HCT116 (cell line): Measurements from ENCODE around the gene WDSUB1.

Experiments
- CTCF ChIP-seq, 3 experiments: fragments of 200-600 bp in 1 of 3; sonication (generic) in 1 of 3; IDR thresholded peaks in 2 of 3; conservative IDR thresholded peaks in 1 of 3; 2 replicates each; pipeline ENCODE4 v1.5.1; 2012 to 2017; ENCODE audit warnings: low read depth in 2 of 3, low read length in 2 of 3, antibody characterized with exemption in 1 of 3, borderline replicate concordance in 1 of 3, control low read depth in 1 of 3, mild to moderate bottlenecking in 1 of 3, mixed read lengths in 1 of 3, mixed run types in 1 of 3, moderate library complexity in 1 of 3; ENCODE audit not compliant: insufficient read depth in 1 of 3
- POLR2A ChIP-seq: IDR thresholded peaks from 2 replicates; pipeline ENCODE4 v1.7.0; 2011; ENCODE audit warnings: borderline replicate concordance; ENCODE audit not compliant: insufficient read depth, insufficient read length; ENCODE audit errors: extremely low read depth
- YY1 ChIP-seq: IDR thresholded peaks from 2 replicates; pipeline ENCODE4 v1.6.1; 2011; ENCODE audit warnings: low read length, low read depth, moderate library complexity, mild to moderate bottlenecking; ENCODE audit not compliant: insufficient replicate concordance; ENCODE audit errors: extremely low read depth
- TF ChIP-seq, protein P1 (sequence below): IDR thresholded peaks from 2 replicates; pipeline ENCODE4 v1.6.1; 2012

DNA sequence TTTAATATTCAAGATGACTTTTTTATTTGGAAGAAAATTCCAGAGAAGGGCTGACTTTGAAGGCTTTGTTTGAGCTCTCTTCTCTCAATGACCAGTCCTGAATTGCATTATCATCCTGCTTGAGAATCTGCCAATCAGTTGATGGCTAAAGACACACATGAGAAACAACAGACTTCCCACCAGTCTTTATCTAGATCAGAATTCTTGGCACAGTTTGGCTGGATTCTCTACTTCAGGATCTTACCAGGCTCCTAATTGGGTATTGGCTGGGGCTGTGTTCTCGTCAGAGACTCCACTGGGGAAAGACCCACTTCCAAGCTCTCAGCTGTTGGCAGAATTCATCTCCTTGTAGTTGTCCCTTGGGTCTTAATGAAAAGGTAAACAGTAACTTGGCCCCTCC lies 86.0 kb downstream of the WDSUB1 start:
- TF ChIP-seq CTCF (IDR thresholded peaks at IDR 0.05 in 2 of 3, conservative IDR thresholded peaks at IDR 0.05 in 1 of 3; ENCODE audit: borderline replicate concordance in 1 of 3, insufficient read depth in 1 of 3, low read depth in 2 of 3, low read length in 2 of 3): no peak
- TF ChIP-seq, protein P1, sequence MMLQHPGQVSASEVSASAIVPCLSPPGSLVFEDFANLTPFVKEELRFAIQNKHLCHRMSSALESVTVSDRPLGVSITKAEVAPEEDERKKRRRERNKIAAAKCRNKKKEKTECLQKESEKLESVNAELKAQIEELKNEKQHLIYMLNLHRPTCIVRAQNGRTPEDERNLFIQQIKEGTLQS: no peak
- no peak for TF ChIP-seq YY1
- TF ChIP-seq POLR2A: no peak
